Hematopoietic multipotent progenitor cell (in vitro differentiated cells): ENCODE measurements around the gene HMX1. TPM values are rescaled to one million over a fixed set of nuclear protein-coding genes. Genes with fewer than 3 reads are reported as not detected.

ENCODE experiments used
- DNase-seq, 3 donors: peaks; one replicate each; pipeline ENCODE4 v3.0.0-alpha.2; 2011 to 2015; ENCODE audit warnings: low read depth in 2 of 3, low spot score in 2 of 3
- total RNA-seq: library from RNA; depleted of rRNA; stranded (reverse); fragments of >200 nt; gene quantifications from one replicate; pipeline ENCODE4 v1.2.3, GENCODE V29; 2012

Gene HMX1
- total RNA-seq, 1 donor: not detected

GRCh38 chr4:8893624-8894423 is 22.2 kb upstream of the HMX1 start:
- no peak for DNase-seq

- DNase-seq: no peak
Measured at GRCh38 chr4:8893227-8893623, 21.6 kb upstream of the HMX1 start.

GRCh38 chr4:8892556-8893226 is 21.1 kb upstream of the HMX1 start:
- DNase-seq: no peak

GRCh38 chr4:8891646-8892555 is 20.3 kb upstream of the HMX1 start:
- no peak for DNase-seq

GRCh38 chr4:8891255-8891645 is 19.6 kb upstream of the HMX1 start:
- DNase-seq: no peak

- no peak for DNase-seq
Measured at GRCh38 chr4:8888856-8889255, 17.2 kb upstream of the HMX1 start.

- DNase-seq: no peak
Measured at GRCh38 chr4:8886612-8887406, 15.2 kb upstream of the HMX1 start.

- DNase-seq: no peak
Measured at GRCh38 chr4:8882239-8882638, 10.6 kb upstream of the HMX1 start.

GRCh38 chr4:8880851-8881250 is 9.2 kb upstream of the HMX1 start:
- DNase-seq: no peak

GRCh38 chr4:8879574-8879973 is 7.9 kb upstream of the HMX1 start:
- DNase-seq: no peak

GRCh38 chr4:8878421-8878820 is 6.8 kb upstream of the HMX1 start:
- DNase-seq: no peak

GRCh38 chr4:8877780-8878040 is 6.1 kb upstream of the HMX1 start:
- no peak for DNase-seq

- no peak for DNase-seq
Measured at GRCh38 chr4:8876982-8877779, 5.5 kb upstream of the HMX1 start.

- DNase-seq: peak in 1 of 3 donors; percentile 44
Measured at GRCh38 chr4:8874896-8875680, 3.4 kb upstream of the HMX1 start.

- DNase-seq: no peak
Measured at GRCh38 chr4:8874003-8874895, 2.6 kb upstream of the HMX1 start.

- DNase-seq: no peak
Measured at GRCh38 chr4:8872402-8873291, 1.0 kb upstream of the HMX1 start.
